Measurements from ENCODE around the gene TBL1XR1. TPM values are rescaled to one million over a fixed set of nuclear protein-coding genes. Genes with fewer than 3 reads are reported as not detected.

Gene TBL1XR1
- 10 to 100 TPM; 66.0 to 79.8 (median 72.4) TPM for total RNA-seq

DNA sequence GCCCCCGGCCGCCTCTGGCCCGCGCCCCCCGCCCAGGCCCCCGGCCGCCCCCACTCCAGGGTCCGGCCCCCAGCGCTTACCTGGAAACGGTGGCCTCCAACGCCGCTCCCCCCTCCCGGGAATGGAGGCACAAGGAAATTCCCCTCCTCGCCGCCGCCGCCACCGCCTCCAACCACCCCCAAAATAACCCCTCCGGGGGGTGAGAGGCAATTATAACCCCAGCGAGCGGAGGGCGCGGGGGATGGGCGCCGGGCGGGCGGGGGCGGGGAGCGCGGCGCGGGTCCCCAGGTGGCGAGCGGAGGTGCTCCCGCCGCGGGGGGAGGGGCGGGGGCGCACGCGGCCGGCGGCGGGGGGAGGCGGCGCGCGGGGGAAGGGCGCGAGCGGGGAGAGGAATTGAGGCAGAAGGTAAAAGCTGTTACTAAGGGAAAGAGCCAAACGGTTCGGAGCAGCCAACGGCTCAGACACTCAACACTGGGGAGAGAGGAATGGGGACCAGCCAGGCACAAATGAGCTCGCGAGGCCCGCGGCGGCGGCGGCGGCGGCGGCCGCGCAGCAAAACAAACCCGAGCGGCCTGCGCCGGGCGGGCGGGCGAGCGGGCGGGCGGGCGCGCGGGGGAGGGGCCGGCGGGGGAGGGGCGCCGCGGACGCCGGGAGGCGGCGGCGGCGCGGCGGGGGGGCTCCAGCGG lies at the start of gene TBL1XR1:
TSS of gene TBL1XR1 (minus strand) at position 442 of the 686 bp plus-strand sequence. CDS start 132,505 bp downstream, outside the sequence.
- WGBS, 2 donors: 0% methylated on average over 7 of the region's 93 CpGs; no CpG with 5 or more reads in 1 of the 2 donors
- peak within 1 kb of the TSS; percentile 93 to 99 (median 98) for H3K4me3 ChIP-seq

DNA sequence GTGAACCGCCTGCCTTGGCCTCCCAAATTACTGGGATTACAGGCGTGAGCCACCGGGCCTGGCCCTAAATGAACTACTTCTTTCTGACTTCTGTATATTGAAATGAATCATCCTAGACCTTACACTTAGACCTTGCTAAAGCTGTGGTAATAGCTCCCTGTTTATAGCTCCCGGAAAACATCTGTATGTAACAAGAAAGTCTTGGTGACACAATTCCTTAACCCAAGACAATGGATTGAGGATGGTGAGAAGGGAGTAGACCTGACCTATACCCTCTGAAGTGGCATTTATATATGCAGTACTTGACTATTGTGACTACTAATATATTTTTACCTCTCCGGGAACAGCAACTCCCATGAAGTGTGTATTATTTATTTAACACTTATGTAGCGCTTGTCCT lies 48.0 kb upstream of the TBL1XR1 start:
- intact Hi-C loops (cut with DNase I): no loop called here
- H3K27ac ChIP-seq: no peak overlapping the region
- 91 to 96% methylated on average over 6 of the region's 6 CpGs for WGBS, 2 donors
- no peak overlapping the region for H3K4me3 ChIP-seq
- DNase-seq: no peak
- H3K4me1 ChIP-seq: no peaks in the 10 kb centered on the region
- no peak for TF ChIP-seq POLR2A (IDR thresholded peaks at IDR 0.05)
- TF ChIP-seq, protein P1, sequence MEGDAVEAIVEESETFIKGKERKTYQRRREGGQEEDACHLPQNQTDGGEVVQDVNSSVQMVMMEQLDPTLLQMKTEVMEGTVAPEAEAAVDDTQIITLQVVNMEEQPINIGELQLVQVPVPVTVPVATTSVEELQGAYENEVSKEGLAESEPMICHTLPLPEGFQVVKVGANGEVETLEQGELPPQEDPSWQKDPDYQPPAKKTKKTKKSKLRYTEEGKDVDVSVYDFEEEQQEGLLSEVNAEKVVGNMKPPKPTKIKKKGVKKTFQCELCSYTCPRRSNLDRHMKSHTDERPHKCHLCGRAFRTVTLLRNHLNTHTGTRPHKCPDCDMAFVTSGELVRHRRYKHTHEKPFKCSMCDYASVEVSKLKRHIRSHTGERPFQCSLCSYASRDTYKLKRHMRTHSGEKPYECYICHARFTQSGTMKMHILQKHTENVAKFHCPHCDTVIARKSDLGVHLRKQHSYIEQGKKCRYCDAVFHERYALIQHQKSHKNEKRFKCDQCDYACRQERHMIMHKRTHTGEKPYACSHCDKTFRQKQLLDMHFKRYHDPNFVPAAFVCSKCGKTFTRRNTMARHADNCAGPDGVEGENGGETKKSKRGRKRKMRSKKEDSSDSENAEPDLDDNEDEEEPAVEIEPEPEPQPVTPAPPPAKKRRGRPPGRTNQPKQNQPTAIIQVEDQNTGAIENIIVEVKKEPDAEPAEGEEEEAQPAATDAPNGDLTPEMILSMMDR (IDR thresholded peaks at IDR 0.05): no peak
- H3K9me3 ChIP-seq: no peaks in the 10 kb centered on the region
- no peaks in the 10 kb centered on the region for H3K27me3 ChIP-seq
- no peaks in the 10 kb centered on the region for H3K36me3 ChIP-seq

More for the DNA sequence above, at the start of gene TBL1XR1:
- Histone ChIP-seq H3K27ac (peak within 1 kb of the TSS; percentile 97 to 100 (median 100)), H3K4me1 (peaks cover 13 to 76% (median 23%) of the 10 kb centered on the region in 3 donors), H3K36me3 (no peaks in the 10 kb centered on the region), H3K27me3 (no peaks in the 10 kb centered on the region), H3K9me3 (no peaks in the 10 kb centered on the region)
- TF ChIP-seq, protein P1 (IDR thresholded peaks at IDR 0.05): no peak
- no peak for TF ChIP-seq POLR2A (IDR thresholded peaks at IDR 0.05)
- intact Hi-C loops (cut with DNase I): loop anchor here (2.0 to 10.0 kb wide), 2 partner anchors 142 to 162 kb away; no protein-coding TSS in a partner anchor
- DNase-seq: peak; percentile 51

DNA sequence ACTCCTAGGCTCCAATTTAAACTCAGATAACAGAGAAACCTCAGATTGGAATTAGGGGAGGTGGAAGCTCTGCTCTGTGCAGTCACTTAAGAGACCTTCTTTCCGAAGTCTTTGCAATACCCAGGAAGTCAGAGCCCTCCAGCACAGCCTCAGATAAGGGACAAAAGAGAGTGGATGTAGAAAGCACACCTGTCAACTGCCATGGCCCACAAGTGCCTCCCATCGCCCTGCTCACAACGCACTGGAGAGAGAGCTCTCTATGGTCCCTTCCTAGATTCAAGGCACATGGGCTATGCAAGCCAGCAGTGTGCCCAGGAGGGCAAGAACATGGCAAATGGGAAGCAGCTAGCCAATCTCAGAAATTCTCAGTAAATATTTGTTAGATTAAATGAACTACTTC lies 47.3 kb upstream of the TBL1XR1 start:
- H3K9me3 ChIP-seq: no peaks in the 10 kb centered on the region
- H3K27me3 ChIP-seq: no peaks in the 10 kb centered on the region
- no peaks in the 10 kb centered on the region for H3K4me1 ChIP-seq
- WGBS, 2 donors: 75 to 100% methylated on average over 3 of the region's 3 CpGs
- DNase-seq: no peak
- intact Hi-C loops (cut with DNase I): no loop called here
- no peak overlapping the region for H3K4me3 ChIP-seq
- TF ChIP-seq, protein P1 (IDR thresholded peaks at IDR 0.05): no peak
- no peak for TF ChIP-seq POLR2A (IDR thresholded peaks at IDR 0.05)
- no peaks in the 10 kb centered on the region for H3K36me3 ChIP-seq
- no peak overlapping the region for H3K27ac ChIP-seq

DNA sequence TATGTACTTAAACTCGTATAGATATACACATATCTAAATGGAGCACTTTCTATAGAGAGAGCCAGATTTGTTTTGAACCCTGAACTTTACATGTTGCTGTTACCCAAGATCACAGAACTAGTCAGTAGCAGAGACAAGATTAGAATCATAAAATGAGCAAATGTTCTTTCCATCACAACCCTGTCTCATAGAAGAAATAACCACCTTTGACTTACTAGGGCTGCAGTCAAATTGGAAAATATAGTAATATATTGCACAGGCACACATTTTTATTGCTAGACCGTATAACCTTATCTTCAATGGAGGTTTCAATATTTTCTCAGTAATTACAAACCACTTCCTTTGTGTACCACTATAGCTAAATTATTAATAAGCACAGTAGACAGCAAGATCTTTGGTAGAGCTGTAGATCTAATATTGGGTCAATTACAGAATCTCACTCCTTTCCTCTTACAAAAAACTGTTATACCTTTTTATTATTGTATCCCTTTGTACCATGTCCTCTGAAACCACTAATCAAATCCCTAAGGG lies 41.5 kb upstream of the TBL1XR1 start:
- 77 to 82% methylated on average over 2 of the region's 2 CpGs for WGBS, 2 donors
- no peak for TF ChIP-seq POLR2A (IDR thresholded peaks at IDR 0.05)
- TF ChIP-seq, protein P1 (IDR thresholded peaks at IDR 0.05): no peak
- intact Hi-C loops (cut with DNase I): no loop called here
- Histone ChIP-seq H3K27me3 (no peaks in the 10 kb centered on the region), H3K27ac (no peak overlapping the region), H3K4me3 (no peak overlapping the region), H3K9me3 (no peaks in the 10 kb centered on the region), H3K36me3 (no peaks in the 10 kb centered on the region), H3K4me1 (no peaks in the 10 kb centered on the region)
- no peak for DNase-seq

DNA sequence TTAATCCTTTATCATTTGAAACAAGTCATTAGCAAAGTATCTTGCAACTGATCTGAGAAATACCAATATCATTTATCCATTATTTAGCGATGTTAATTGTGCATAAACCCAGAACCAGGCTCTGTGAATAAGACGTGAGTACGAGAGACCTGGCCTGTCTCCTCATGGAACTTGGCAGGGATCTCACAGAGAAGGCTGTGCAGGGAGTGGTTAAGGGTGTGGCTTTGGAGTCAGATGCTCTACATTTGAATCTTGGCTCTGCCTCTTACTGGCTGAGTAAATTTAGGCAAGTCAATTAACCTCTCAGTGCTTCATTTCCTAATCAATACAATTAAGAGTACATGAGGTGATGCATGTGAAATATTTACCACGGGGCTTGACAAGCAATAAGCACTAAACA lies 39.9 kb upstream of the TBL1XR1 start:
- no peak for DNase-seq
- intact Hi-C loops (cut with DNase I): no loop called here
- Histone ChIP-seq H3K36me3 (no peaks in the 10 kb centered on the region), H3K27me3 (no peaks in the 10 kb centered on the region), H3K9me3 (no peaks in the 10 kb centered on the region), H3K4me3 (no peak overlapping the region), H3K4me1 (no peaks in the 10 kb centered on the region), H3K27ac (no peak overlapping the region)
- 49 to 70% methylated on average over 4 of the region's 4 CpGs for WGBS, 2 donors
- TF ChIP-seq POLR2A (IDR thresholded peaks at IDR 0.05): no peak
